ENCODE results near the gene CCDC110.

Gene CCDC110

DNA sequence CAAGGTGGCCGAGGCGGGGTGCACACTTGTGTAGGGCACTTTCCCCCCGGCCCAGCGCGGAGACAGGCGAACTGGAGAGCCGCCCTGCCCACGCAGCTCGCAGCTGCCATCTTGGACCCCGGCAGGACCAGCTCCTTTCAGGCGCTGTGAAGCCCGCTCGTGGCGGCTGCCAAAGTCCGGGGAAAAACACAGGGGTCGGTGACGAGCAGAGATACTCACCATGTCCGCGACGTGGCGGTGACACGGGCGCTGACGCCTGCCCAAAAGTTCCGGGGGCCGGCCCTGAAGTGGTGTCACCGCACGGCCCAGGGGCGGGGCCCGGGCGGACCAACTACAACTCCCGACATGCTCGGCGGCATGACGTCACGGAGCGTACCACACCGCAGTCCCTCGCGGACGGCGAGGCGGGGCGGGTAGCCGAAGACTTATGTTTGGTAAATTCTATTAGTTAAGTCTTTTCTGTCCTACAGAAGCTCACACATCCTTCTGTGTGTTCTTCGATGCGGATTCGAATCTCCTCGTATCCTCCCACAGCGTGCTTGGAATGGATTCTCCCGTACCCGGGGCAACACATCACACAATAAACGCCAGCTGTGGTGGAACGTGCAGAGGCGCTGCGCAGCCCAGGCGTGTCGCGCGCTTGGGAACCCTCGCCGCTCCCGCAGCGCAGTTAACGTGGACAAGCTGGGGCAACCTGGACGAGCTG is 45.7 kb downstream of the CCDC110 start, which contains the start of gene UFSP2:
Gene UFSP2, minus strand, starts transcription at position 318 of the 706 bp plus-strand sequence. Its CDS starts 96 bp downstream, at position 222.
- peak; percentile 90 for DNase-seq (ENCODE audit: low read depth)
- TF ChIP-seq, protein P1, sequence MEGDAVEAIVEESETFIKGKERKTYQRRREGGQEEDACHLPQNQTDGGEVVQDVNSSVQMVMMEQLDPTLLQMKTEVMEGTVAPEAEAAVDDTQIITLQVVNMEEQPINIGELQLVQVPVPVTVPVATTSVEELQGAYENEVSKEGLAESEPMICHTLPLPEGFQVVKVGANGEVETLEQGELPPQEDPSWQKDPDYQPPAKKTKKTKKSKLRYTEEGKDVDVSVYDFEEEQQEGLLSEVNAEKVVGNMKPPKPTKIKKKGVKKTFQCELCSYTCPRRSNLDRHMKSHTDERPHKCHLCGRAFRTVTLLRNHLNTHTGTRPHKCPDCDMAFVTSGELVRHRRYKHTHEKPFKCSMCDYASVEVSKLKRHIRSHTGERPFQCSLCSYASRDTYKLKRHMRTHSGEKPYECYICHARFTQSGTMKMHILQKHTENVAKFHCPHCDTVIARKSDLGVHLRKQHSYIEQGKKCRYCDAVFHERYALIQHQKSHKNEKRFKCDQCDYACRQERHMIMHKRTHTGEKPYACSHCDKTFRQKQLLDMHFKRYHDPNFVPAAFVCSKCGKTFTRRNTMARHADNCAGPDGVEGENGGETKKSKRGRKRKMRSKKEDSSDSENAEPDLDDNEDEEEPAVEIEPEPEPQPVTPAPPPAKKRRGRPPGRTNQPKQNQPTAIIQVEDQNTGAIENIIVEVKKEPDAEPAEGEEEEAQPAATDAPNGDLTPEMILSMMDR (IDR thresholded peaks at IDR 0.05; ENCODE audit: insufficient read depth, low read depth, low read length, missing control alignments) = no peak
- peak within 1 kb of the TSS; percentile 96 for H3K4me3 ChIP-seq (ENCODE audit: low read length)

DNA sequence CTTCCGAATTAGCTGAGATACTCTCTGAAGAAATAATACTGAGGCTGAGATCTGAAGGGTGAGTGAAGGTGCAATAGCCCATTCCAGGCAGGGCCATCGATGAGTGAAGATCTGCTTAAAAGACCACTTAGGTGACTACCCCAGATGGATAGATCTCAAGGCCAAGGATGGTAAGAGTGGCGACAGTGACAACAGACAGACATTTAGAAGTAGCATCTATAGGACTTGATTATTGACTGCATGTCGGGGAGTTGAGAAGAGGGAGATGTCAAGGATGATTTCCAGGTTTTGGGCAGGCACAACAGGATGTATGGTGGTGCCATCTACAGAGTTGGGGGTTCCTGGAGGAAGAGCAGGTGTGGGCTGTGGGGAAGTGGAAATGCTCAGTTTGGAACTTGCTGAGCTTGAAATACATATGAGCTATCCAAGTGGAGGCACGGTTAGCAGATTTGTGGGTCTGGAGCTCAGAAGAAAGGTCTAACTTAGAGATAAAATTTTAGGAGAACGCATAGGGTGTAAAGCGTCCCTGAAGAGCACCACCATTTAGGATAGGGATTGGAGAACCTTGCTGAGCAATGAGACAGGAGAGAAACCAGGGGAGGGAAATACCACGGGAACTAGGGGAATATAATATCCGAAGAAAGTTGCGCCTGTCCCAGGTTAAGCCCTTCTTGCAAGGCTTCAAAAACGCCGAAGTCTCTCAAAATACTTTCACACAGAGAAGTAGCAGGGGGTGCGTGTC is 46.5 kb downstream of the CCDC110 start:
- TF ChIP-seq, protein P1 (IDR thresholded peaks at IDR 0.05; ENCODE audit: insufficient read depth, low read depth, low read length, missing control alignments) = no peak
- peak overlapping the region; percentile 96 for H3K4me3 ChIP-seq (ENCODE audit: low read length)
- DNase-seq (ENCODE audit: low read depth) = no peak

DNA sequence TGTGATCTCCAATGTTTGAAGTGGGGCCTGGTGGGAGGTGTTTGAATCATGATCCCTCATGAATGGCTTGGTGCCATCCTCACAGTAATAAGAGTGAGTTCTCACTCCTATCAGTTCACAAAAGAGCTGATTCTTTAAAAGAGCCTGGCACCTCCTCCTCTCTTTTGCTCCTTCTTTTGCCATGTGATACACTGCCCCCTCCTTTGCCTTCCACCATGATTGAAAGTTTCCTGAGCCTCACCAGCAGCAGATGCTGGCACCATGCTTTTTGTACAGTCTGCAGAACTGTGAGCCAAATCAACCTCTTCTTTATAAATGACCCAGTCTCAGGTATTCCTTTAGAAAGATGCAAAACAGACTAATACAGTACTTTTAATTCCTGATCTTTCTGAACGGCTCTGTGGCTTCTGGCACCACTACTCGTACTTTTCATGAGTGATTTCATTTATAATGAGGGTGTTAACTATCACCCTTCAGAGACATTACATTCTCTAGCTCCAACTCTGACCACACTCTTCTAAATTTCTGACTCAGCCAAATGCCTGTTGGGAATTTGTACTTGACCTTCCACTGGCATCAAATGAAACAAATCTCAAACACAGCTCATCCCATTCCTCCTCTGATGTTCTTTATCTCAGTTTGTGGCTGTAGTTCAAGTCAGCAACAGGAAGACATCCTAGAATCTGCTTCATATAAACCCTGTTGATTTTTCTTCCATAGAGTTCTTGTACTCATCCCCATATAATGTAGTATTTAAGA is 50.0 kb downstream of the CCDC110 start:
- TF ChIP-seq, protein P1 (IDR thresholded peaks at IDR 0.05; ENCODE audit: insufficient read depth, low read depth, low read length, missing control alignments) = no peak

GRCh38 chr4:185416955-185417354 is 54.6 kb downstream of the CCDC110 start:
- TF ChIP-seq, protein P1 (IDR thresholded peaks at IDR 0.05; ENCODE audit: insufficient read depth, low read depth, low read length, missing control alignments) = no peak
- no peak for DNase-seq (ENCODE audit: low read depth)
- no peak overlapping the region for H3K4me3 ChIP-seq (ENCODE audit: low read length)

More for the DNA sequence above, 50.0 kb downstream of the CCDC110 start:
- DNase-seq (ENCODE audit: low read depth) = no peak
- no peak overlapping the region for H3K4me3 ChIP-seq (ENCODE audit: low read length)

DNA sequence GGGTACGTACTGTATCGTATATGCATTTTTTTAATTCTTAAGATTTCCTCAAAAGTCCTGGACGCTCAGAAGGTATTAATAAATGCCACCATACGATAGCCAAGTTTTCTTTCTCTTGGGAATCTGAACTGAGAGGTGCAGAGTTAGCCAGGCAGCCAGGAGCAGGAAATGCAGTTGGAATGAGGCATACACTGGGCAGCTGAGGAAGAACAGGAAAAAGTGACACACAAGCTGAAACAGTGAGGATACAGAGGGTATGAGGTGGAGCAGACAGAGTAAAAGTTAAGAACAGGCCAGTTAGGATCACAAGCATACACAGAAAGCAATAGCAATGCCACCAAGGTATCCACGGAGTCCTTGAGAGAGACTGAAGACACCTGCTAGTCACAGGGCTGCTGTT is 59.1 kb downstream of the CCDC110 start:
- H3K4me3 ChIP-seq (ENCODE audit: low read length) = no peak overlapping the region
- no peak for DNase-seq (ENCODE audit: low read depth)
- TF ChIP-seq, protein P1 (IDR thresholded peaks at IDR 0.05; ENCODE audit: insufficient read depth, low read depth, low read length, missing control alignments) = no peak

- DNase-seq (ENCODE audit: low read depth) = no peak
- TF ChIP-seq, protein P1 (IDR thresholded peaks at IDR 0.05; ENCODE audit: insufficient read depth, low read depth, low read length, missing control alignments) = no peak
- H3K4me3 ChIP-seq (ENCODE audit: low read length) = no peak overlapping the region
Observed at GRCh38 chr4:185411849-185412248, 59.7 kb downstream of the CCDC110 start.
